OCI-LY1 (cell line): ENCODE data around the gene GLRX5.

Experiments used
- CTCF ChIP-seq: fragments of 200-600 bp; sonication (generic), shearing (Covaris generic); IDR thresholded peaks from 2 replicates; pipeline ENCODE4 v1.5.1; 2017; ENCODE audit warnings: mild to moderate bottlenecking, antibody characterized with exemption, low read length, moderate library complexity, mixed read lengths
- EZH2 ChIP-seq: fragments of 200-600 bp; sonication (generic), shearing (Covaris generic); IDR thresholded peaks from 2 replicates; pipeline ENCODE4 v1.8.0; 2017; ENCODE audit warnings: borderline replicate concordance, mixed run types, mild to moderate bottlenecking, antibody characterized with exemption, low read length, moderate library complexity, mixed read lengths

DNA sequence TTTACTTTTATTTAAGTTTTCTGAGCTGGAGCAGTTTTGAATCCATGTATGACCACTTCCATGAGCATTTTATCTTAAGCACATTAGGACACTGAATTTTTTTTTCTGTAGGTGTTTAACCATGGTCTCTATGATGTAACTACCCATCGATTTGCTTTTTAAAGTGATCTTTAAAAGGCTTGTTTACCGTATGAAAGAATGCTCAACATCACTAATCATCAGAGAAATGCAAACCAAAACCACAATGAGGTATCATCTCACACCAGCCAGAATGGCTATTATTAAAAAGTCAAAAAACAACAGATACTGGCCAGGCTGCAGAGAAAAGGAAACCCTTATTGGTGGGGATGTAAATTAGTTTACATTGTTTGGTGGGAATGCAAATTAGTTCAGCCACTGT lies 23.0 kb downstream of the GLRX5 start:
- TF ChIP-seq CTCF (no peak), EZH2 (no peak)
